Gastroesophageal sphincter (tissue), 4 donors: ENCODE data around the gene FGGY. TPM values are rescaled to one million over a fixed set of nuclear protein-coding genes. Genes with fewer than 3 reads are reported as not detected.

Experiments
- ATAC-seq: fragments of 150-250 bp; one replicate; pipeline ENCODE4 v1.9.1; 2016; ENCODE audit warnings: mild to moderate bottlenecking, moderate library complexity
- H3K27ac ChIP-seq, 4 donors: fragments of 200-600 bp; sonication (generic) in 3 of 4; 1 replicate in 3 of 4; 2 replicates in 1 of 4; pipeline ENCODE4 v1.5.1; 2016 to 2019
- H3K27me3 ChIP-seq: fragments of 200-600 bp; sonication (generic); one replicate; pipeline ENCODE4 v1.5.1; 2019
- H3K36me3 ChIP-seq, 2 donors: fragments of 200-600 bp; sonication (generic); one replicate each; pipeline ENCODE4 v1.5.1; 2019; ENCODE audit warnings: control low read depth in 1 of 2
- H3K4me1 ChIP-seq, 3 donors: fragments of 200-600 bp; sonication (generic); 1 replicate in 2 of 3; 2 replicates in 1 of 3; pipeline ENCODE4 v1.5.1; 2016 to 2019; ENCODE audit warnings: control low read depth in 2 of 3
- H3K4me3 ChIP-seq, 2 donors: fragments of 200-600 bp; sonication (generic); one replicate each; pipeline ENCODE4 v1.5.1; 2019; ENCODE audit warnings: mild to moderate bottlenecking in 1 of 2, moderate library complexity in 1 of 2
- H3K9me3 ChIP-seq, 3 donors: fragments of 200-600 bp; sonication (generic); one replicate each; pipeline ENCODE4 v1.5.1; 2017 to 2019; ENCODE audit warnings: control low read depth in 2 of 3
- CTCF ChIP-seq, 4 experiments: fragments of 200-600 bp in 2 of 4; fragments of 450-650 bp in 2 of 4; sonication (generic) in 1 of 4; IDR thresholded peaks; one replicate each; pipeline ENCODE4 v1.5.1; 2017 to 2019; ENCODE audit warnings: antibody characterized with exemption in 4 of 4, mild to moderate bottlenecking in 2 of 4, moderate library complexity in 2 of 4
- EP300 ChIP-seq: sonication (generic); formaldehyde crosslinking; IDR thresholded peaks from one replicate; pipeline ENCODE4 v1.6.1; 2017; ENCODE audit warnings: antibody characterized with exemption, mild to moderate bottlenecking
- POLR2A ChIP-seq, 2 donors: fragments of 450-650 bp; IDR thresholded peaks; one replicate each; pipeline ENCODE4 v1.6.1; 2017; ENCODE audit warnings: antibody characterized with exemption in 2 of 2, mild to moderate bottlenecking in 2 of 2, moderate library complexity in 1 of 2
- POLR2AphosphoS5 ChIP-seq: sonication (generic); formaldehyde crosslinking; IDR thresholded peaks from one replicate; pipeline ENCODE4 v1.6.1; 2017; ENCODE audit warnings: antibody characterized with exemption
- WGBS, 2 donors: methylation state at CpG; one replicate each; pipeline ENCODE4 v1.1.5; 2018; ENCODE audit warnings: low coverage in 1 of 2; 5-methylcytosine and 5-hydroxymethylcytosine counted together
- total RNA-seq, 4 donors: library from RNA; depleted of rRNA; stranded (reverse); fragments of >200 nt; gene quantifications; one replicate each; pipeline ENCODE4 v1.1.0, GENCODE V29; 2016

The FGGY gene
- total RNA-seq, 4 donors from 2014 or later = 19.0 to 29.6 (median 25.2) TPM

DNA sequence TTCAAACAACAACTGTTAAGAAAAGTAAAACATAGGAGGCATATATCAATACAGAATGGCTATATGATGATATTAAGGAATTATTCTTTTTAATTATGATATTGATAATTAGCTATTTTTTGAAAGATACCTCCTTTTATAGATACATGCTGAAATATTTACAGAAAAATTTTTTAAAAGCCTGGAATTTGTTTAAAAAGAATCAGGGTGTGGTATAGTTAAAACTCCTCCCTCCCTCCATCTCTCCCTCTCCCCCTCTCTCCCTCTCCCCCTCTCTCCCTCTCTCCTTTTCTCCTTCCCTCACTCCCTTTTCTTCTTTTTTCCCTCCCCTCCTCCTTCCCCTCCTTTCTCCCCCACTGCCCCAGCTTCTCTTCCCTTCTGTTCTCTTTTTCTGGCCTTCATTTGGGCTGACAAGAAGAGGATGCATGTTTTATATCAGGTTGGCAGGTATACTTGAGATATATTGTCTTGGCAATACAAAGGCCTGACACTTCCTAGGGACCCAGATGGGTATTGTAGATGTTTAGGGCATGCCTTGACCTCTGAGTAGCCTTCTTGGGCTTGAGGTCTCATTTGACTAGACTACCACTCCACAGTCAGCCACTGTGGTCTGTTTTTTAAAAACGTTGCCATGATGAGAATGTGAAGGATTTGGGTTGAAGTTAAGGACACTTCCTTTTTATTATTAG is 124.5 kb downstream of the FGGY start:
- Histone ChIP-seq H3K9me3 (no peaks in the 10 kb centered on the region), H3K27ac (no peak overlapping the region), H3K27me3 (no peaks in the 10 kb centered on the region), H3K36me3 (no peaks in the 10 kb centered on the region), H3K4me3 (no peak overlapping the region), H3K4me1 (peaks cover 0 to 41% (median 8%) of the 10 kb centered on the region in 3 donors)
- ATAC-seq = no peak
- TF ChIP-seq EP300 = no peak
- no peak for TF ChIP-seq POLR2AphosphoS5
- TF ChIP-seq CTCF (IDR thresholded peaks at IDR 0.05) = no peak
- no peak for TF ChIP-seq POLR2A (IDR thresholded peaks at IDR 0.05)
- WGBS, 2 donors = 33% methylated on average over 1 of the region's 1 CpG

DNA sequence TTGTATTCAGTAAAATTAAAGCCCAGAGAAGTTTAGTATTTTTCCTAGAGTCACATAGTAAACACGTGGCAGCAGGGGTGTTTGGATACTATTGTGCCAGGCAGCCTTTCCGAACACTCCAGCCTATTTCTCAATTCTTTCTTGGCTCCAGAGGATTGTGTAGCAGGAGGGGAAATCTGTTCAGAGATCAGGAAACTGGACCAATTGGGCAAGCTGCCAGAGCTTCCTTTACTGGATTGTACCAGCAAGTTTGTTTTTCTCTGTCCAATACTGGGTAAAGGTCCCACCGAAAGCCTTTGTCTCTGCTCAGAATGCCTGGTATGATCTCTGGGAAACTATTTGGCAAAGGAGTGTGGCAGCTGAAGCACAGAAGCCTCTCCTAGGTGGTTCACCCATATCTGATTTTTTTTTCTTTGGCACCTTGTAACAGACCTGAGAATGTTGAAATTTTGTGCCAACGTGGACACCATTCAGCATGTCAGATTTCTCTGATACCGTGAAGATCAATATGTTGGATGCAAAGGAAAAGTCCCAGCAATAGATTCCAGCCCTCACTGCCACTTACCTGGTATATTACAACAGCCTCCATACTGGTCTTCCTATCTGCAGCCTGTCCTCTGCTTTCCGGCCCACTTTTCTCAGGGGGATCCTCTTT is 126.2 kb downstream of the FGGY start:
- Histone ChIP-seq H3K27me3 (no peaks in the 10 kb centered on the region), H3K9me3 (no peaks in the 10 kb centered on the region), H3K4me3 (no peak overlapping the region), H3K36me3 (no peaks in the 10 kb centered on the region), H3K27ac (peak overlapping the region in 3 of 4 donors; percentile 32 to 68 (median 48)), H3K4me1 (peaks cover 0 to 39% (median 8%) of the 10 kb centered on the region in 3 donors)
- TF ChIP-seq POLR2AphosphoS5 = peak; percentile 79
- TF ChIP-seq CTCF (IDR thresholded peaks at IDR 0.05) = no peak
- ATAC-seq = peak; percentile 89
- WGBS, 2 donors = 34 to 42% methylated on average over 5 to 6 of the region's 6 CpGs

DNA sequence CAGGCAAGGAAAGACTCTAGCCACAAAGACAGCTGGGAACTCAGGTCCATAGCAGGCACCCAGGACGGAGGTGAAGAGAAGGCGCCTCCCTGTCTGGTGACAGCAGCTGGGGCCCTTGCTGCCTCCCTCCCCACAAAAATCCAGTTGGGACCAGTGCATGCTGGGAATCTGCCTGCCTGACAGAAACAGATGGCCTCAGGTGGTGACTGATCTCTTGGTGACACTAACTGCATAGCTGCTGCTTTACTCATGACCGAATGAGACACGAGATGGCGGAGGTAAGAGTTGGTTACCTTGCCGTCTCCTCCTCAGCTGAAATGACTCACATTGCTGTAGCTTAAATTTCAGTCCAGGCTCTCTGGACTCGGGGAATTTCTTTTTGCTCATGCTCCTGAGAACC is 130.3 kb downstream of the FGGY start:
- Histone ChIP-seq H3K4me3 (no peak overlapping the region), H3K27me3 (no peaks in the 10 kb centered on the region), H3K9me3 (no peaks in the 10 kb centered on the region), H3K4me1 (peaks cover 0 to 18% (median 8%) of the 10 kb centered on the region in 3 donors), H3K27ac (no peak overlapping the region), H3K36me3 (no peaks in the 10 kb centered on the region)
- no peak for TF ChIP-seq CTCF (IDR thresholded peaks at IDR 0.05)
- no peak for TF ChIP-seq EP300
- TF ChIP-seq POLR2A (IDR thresholded peaks at IDR 0.05) = no peak
- TF ChIP-seq POLR2AphosphoS5 = no peak
- WGBS, 2 donors = 67% methylated on average over 4 of the region's 7 CpGs; no CpG with 5 or more reads in 1 of the 2 donors
- ATAC-seq = no peak

GRCh38 chr1:59427784-59428183 is 130.9 kb downstream of the FGGY start:
- no peaks in the 10 kb centered on the region for H3K9me3 ChIP-seq
- ATAC-seq = no peak
- no peak overlapping the region for H3K4me3 ChIP-seq
- peaks cover 0 to 12% (median 3%) of the 10 kb centered on the region in 3 donors for H3K4me1 ChIP-seq
- TF ChIP-seq EP300 = no peak
- TF ChIP-seq POLR2AphosphoS5 = no peak
- TF ChIP-seq POLR2A (IDR thresholded peaks at IDR 0.05) = no peak
- TF ChIP-seq CTCF (IDR thresholded peaks at IDR 0.05) = no peak
- no peaks in the 10 kb centered on the region for H3K27me3 ChIP-seq
- no peaks in the 10 kb centered on the region for H3K36me3 ChIP-seq
- no peak overlapping the region for H3K27ac ChIP-seq

DNA sequence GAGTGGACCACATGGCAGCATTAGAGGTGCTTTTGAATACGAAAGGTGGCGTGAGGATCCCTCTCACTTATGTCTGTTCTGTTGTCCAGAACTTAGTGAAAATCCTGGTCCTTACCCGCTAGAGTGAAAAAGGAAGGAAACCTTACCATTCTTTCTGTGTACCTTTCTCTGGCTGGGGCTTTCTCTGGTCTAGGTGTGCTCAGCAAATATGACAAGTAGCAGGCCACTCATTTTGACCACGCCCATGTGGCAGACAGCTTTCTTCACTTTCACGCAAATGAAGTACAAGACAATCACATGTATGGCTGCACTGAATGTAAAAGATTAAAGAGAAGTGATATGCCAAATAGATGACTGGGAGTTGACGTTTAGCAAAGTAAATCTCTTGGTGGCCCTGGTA is 131.9 kb downstream of the FGGY start:
- 91 to 94% methylated on average over 2 to 5 of the region's 6 CpGs for WGBS, 2 donors
- no peak overlapping the region for H3K27ac ChIP-seq
- H3K27me3 ChIP-seq = no peaks in the 10 kb centered on the region
- peaks cover 0 to 1% (median 0%) of the 10 kb centered on the region in 3 donors for H3K4me1 ChIP-seq
- no peaks in the 10 kb centered on the region for H3K9me3 ChIP-seq
- no peak overlapping the region for H3K4me3 ChIP-seq
- ATAC-seq = no peak
- H3K36me3 ChIP-seq = no peaks in the 10 kb centered on the region
- TF ChIP-seq POLR2A (IDR thresholded peaks at IDR 0.05) (no peak), CTCF (IDR thresholded peaks at IDR 0.05) (no peak), POLR2AphosphoS5 (no peak), EP300 (no peak)
